Lung (tissue), 12 donors: Measurements from ENCODE around the gene EVI5L. TPM values are rescaled to one million over a fixed set of nuclear protein-coding genes. Genes with fewer than 3 reads are reported as not detected.
"Not testable (repeated sequence)": the region's sequence is repeated elsewhere in the genome, so short reads cannot be mapped to it uniquely, and the experiment has no call there.

ENCODE experiments used
- ATAC-seq: fragments of 200-7000 bp; cut with Tn5 transposase; one replicate; pipeline ENCODE4 v1.9.1; 2020; ENCODE audit warnings: moderate number of reproducible peaks; ENCODE audit not compliant: insufficient read depth, low FRiP score
- DNase-seq, 3 donors: peaks; one replicate each; pipeline ENCODE4 v3.0.0-alpha.2; 2013 to 2017
- H3K27ac ChIP-seq, 2 donors: one replicate each; pipeline ENCODE4 v1.5.1; 2013; ENCODE audit warnings: mild to moderate bottlenecking in 2 of 2, moderate library complexity in 2 of 2, control low read depth in 1 of 2, inconsistent platforms in 1 of 2, low read depth in 1 of 2, low read length in 1 of 2
- H3K27me3 ChIP-seq, 3 donors: one replicate each; pipeline ENCODE4 v1.5.1; 2013; ENCODE audit warnings: low read length in 2 of 3; ENCODE audit not compliant: control insufficient read depth in 3 of 3, insufficient read depth in 3 of 3
- H3K36me3 ChIP-seq, 4 donors: one replicate each; pipeline ENCODE4 v1.5.1; 2013; ENCODE audit warnings: low read length in 4 of 4, mild to moderate bottlenecking in 1 of 4, moderate library complexity in 1 of 4; ENCODE audit not compliant: control insufficient read depth in 4 of 4, insufficient read depth in 4 of 4
- H3K4me1 ChIP-seq, 5 donors: one replicate each; pipeline ENCODE4 v1.5.1; 2013; ENCODE audit warnings: low read length in 5 of 5, mild to moderate bottlenecking in 2 of 5, moderate library complexity in 1 of 5; ENCODE audit not compliant: control insufficient read depth in 5 of 5, insufficient read depth in 5 of 5
- H3K4me3 ChIP-seq: one replicate; pipeline ENCODE4 v1.5.1; 2013; ENCODE audit warnings: mild to moderate bottlenecking, control low read depth, moderate library complexity
- H3K9ac ChIP-seq, 2 donors: one replicate each; pipeline ENCODE4 v1.5.1; 2013; ENCODE audit warnings: low read length in 2 of 2, control low read depth in 1 of 2; ENCODE audit not compliant: insufficient read depth in 1 of 2
- H3K9me3 ChIP-seq, 4 donors: one replicate each; pipeline ENCODE4 v1.5.1; 2013; ENCODE audit warnings: low read length in 3 of 4, mild to moderate bottlenecking in 1 of 4, moderate library complexity in 1 of 4; ENCODE audit not compliant: control insufficient read depth in 4 of 4, insufficient read depth in 3 of 4
- CTCF ChIP-seq: IDR thresholded peaks from 2 replicates; pipeline ENCODE4 v1.5.1; 2012; ENCODE audit warnings: mild to moderate bottlenecking; ENCODE audit errors: control extremely low read depth, extremely low read depth
- WGBS, 2 donors: extraction: QIAGEN DNeasy Blood & Tissue Kit; methylation state at CpG; one replicate each; pipeline ENCODE4 v1.1.7; 2013; 5-methylcytosine and 5-hydroxymethylcytosine counted together
- polyA plus RNA-seq, 2 donors: library from polyadenylated mRNA; stranded (reverse); fragments of 200-250 nt; gene quantifications; one replicate each; pipeline ENCODE4 v1.2.1, GENCODE V29; 2013
- total RNA-seq, 2 donors: library from RNA; depleted of rRNA in 1 of 2; stranded (reverse); fragments of >200 nt in 1 of 2; gene quantifications; one replicate each; pipeline ENCODE4 v1.2.1, GENCODE V29; 2014 to 2021
- donor health status: control.
- donor health status: control.
- donor health status: Bipolar disorder and iron deficiency.
- donor health status: healthy.
- donor health status: DM: yes; HTN: yes; CAD: no.

The EVI5L gene
- total and polyA plus RNA-seq, 4 donors = 10.7 to 18.6 (median 12.6) TPM

GRCh38 chr19:7888826-7889217, 58.8 kb downstream of the EVI5L start:
- Histone ChIP-seq H3K36me3 (no peaks in the 10 kb centered on the region), H3K27me3 (no peaks in the 10 kb centered on the region), H3K9ac (no peak overlapping the region), H3K27ac (no peak overlapping the region), H3K4me3 (peak overlapping the region; percentile 18), H3K9me3 (no peaks in the 10 kb centered on the region), H3K4me1 (no peaks in the 10 kb centered on the region)
- TF ChIP-seq CTCF = no peak
- DNase-seq = no peak
- ATAC-seq = no peak
- 68 to 79% methylated on average over 8 of the region's 8 CpGs for WGBS, 2 donors

GRCh38 chr19:7893362-7894101, 63.5 kb downstream of the EVI5L start:
- not testable (repeated sequence) for H3K9ac ChIP-seq, H3K27me3 ChIP-seq, H3K4me3 ChIP-seq, H3K27ac ChIP-seq, ATAC-seq, H3K36me3 ChIP-seq, H3K4me1 ChIP-seq, H3K9me3 ChIP-seq, DNase-seq
- 83% methylated on average over 18 of the region's 18 CpGs for WGBS, 2 donors

- H3K4me1 ChIP-seq = peaks cover 0 to 6% (median 0%) of the 10 kb centered on the region in 5 donors
- DNase-seq (peak; percentile 56 to 74 (median 72)), ATAC-seq (peak; percentile 49)
- WGBS, 2 donors = 46 to 62% methylated on average over 18 of the region's 18 CpGs
- H3K4me3 ChIP-seq = no peak overlapping the region
- H3K27ac ChIP-seq = peak overlapping the region in 1 of 2 donors; percentile 63
- no peaks in the 10 kb centered on the region for H3K36me3 ChIP-seq
- TF ChIP-seq CTCF = no peak
- peak overlapping the region in 1 of 2 donors; percentile 28 for H3K9ac ChIP-seq
- no peaks in the 10 kb centered on the region for H3K9me3 ChIP-seq
- H3K27me3 ChIP-seq = no peaks in the 10 kb centered on the region
These were observed 64.7 kb downstream of the EVI5L start for GRCh38 chr19:7894612-7895309.

GRCh38 chr19:7895565-7895964, 65.5 kb downstream of the EVI5L start:
- Histone ChIP-seq H3K27ac (no peak overlapping the region), H3K4me3 (no peak overlapping the region), H3K9ac (no peak overlapping the region), H3K4me1 (peaks cover 0 to 6% (median 0%) of the 10 kb centered on the region in 5 donors), H3K36me3 (no peaks in the 10 kb centered on the region), H3K9me3 (no peaks in the 10 kb centered on the region), H3K27me3 (no peaks in the 10 kb centered on the region)
- no peak for ATAC-seq
- no peak for DNase-seq
- WGBS, 2 donors = 88 to 90% methylated on average over 13 of the region's 13 CpGs
- TF ChIP-seq CTCF = no peak
